ENCODE data around the gene CLTCL1. TPM values are rescaled to one million over a fixed set of nuclear protein-coding genes. Genes with fewer than 3 reads are reported as not detected.

Gene CLTCL1
- total RNA-seq, 1 experiment from 2014 or later: 11.9 TPM

GRCh38 chr22:19137384-19138216 lies 153.9 kb downstream of the CLTCL1 start:
- Histone ChIP-seq H3K9me3 (ENCODE audit: control insufficient read depth, insufficient read depth, low read depth, low read length) (no peaks in the 10 kb centered on the region), H3K27me3 (ENCODE audit: control insufficient read depth, insufficient read depth, low read length) (no peaks in the 10 kb centered on the region), H3K4me3 (ENCODE audit: low read depth in 2 of 2, low read length in 2 of 2) (no peak overlapping the region), H3K36me3 (ENCODE audit: control insufficient read depth, insufficient read depth, low read length) (peaks cover 2% of the 10 kb centered on the region; the same call in 1 of the 2 replicates), H3K4me1 (ENCODE audit: control insufficient read depth, insufficient read depth, low read length) (no peaks in the 10 kb centered on the region), H3K27ac (ENCODE audit: low read length) (no peak overlapping the region)
- ATAC-seq: no peak
- no peak for DNase-seq (ENCODE audit: low read depth, low spot score)
- in situ Hi-C loops (cut with HindIII; ENCODE audit: low pct_unique_long_range_greater_than_20kb, low sequenced_read_pairs): no loop called here
- intact Hi-C loops (cut with micrococcal nuclease; ENCODE audit: unreplicated experiment): no loop called here
- BruUV-seq (replicated peaks): no TSS peak
- ChIA-PET CTCF (interaction anchor here (0.5 kb wide), 1 partner anchor 114 kb away, joined by 3 read pairs; no protein-coding TSS in a partner anchor), POLR2A (interaction anchor here (0.5 kb wide), 1 partner anchor 131 kb away, joined by 7 read pairs; no protein-coding TSS in a partner anchor)
- TF ChIP-seq SIN3A (IDR thresholded peaks at IDR 0.05; ENCODE audit: borderline replicate concordance, insufficient read depth, low read depth, low read length) (no peak), CTCF (IDR thresholded peaks at IDR 0.05) (no peak), REST (IDR thresholded peaks at IDR 0.05; ENCODE audit: insufficient read depth in 1 of 2, low read depth in 2 of 2, low read length in 1 of 2) (no peak), POLR2AphosphoS5 (IDR thresholded peaks at IDR 0.05; ENCODE audit: low read depth, low read length) (no peak), TCF7L2 (IDR thresholded peaks at IDR 0.05; ENCODE audit: low read depth, low read length) (no peak)

DNA sequence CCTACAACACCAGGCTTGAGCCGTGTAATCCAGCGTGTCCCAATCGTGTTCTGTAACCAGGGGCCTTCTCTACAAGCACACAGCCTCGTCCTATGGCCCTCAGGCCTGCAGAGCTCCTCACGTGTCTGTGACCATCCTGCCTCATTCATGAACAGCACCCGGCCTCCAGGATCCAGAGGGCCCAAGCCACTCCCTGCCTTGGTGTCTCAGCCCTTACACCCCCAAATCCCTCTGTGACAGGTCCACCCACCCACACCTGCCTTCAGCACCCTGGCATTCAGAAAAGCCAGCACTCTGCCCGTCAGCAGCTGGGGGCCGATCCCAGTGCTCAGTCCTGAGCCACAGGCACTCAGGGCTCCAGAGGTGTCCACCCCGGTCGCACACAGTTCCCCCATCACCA lies 154.6 kb downstream of the CLTCL1 start:
- in situ Hi-C loops (cut with HindIII; ENCODE audit: low pct_unique_long_range_greater_than_20kb, low sequenced_read_pairs): no loop called here
- Histone ChIP-seq H3K27me3 (ENCODE audit: control insufficient read depth, insufficient read depth, low read length) (no peaks in the 10 kb centered on the region), H3K4me1 (ENCODE audit: control insufficient read depth, insufficient read depth, low read length) (no peaks in the 10 kb centered on the region), H3K27ac (ENCODE audit: low read length) (no peak overlapping the region), H3K36me3 (ENCODE audit: control insufficient read depth, insufficient read depth, low read length) (peaks cover 2% of the 10 kb centered on the region; the same call in 1 of the 2 replicates), H3K9me3 (ENCODE audit: control insufficient read depth, insufficient read depth, low read depth, low read length) (no peaks in the 10 kb centered on the region), H3K4me3 (ENCODE audit: low read depth in 2 of 2, low read length in 2 of 2) (no peak overlapping the region)
- TF ChIP-seq POLR2AphosphoS5 (IDR thresholded peaks at IDR 0.05; ENCODE audit: low read depth, low read length): no peak
- TF ChIP-seq SIN3A (IDR thresholded peaks at IDR 0.05; ENCODE audit: borderline replicate concordance, insufficient read depth, low read depth, low read length): no peak
- TF ChIP-seq CTCF (IDR thresholded peaks at IDR 0.05): no peak
- TF ChIP-seq TCF7L2 (IDR thresholded peaks at IDR 0.05; ENCODE audit: low read depth, low read length): no peak
- no peak for TF ChIP-seq REST (IDR thresholded peaks at IDR 0.05; ENCODE audit: insufficient read depth in 1 of 2, low read depth in 2 of 2, low read length in 1 of 2)
- intact Hi-C loops (cut with micrococcal nuclease; ENCODE audit: unreplicated experiment): no loop called here
- ChIA-PET CTCF (interaction anchor here (0.5 kb wide), 1 partner anchor 115 kb away, joined by 3 read pairs; no protein-coding TSS in a partner anchor), POLR2A (interaction anchor here (0.5 kb wide), 1 partner anchor 132 kb away, joined by 7 read pairs; no protein-coding TSS in a partner anchor)
- BruUV-seq (replicated peaks): no TSS peak
- no peak for DNase-seq (ENCODE audit: low read depth, low spot score)
- no peak for ATAC-seq
